GM12878 (cell line): ENCODE data around the gene ABR. TPM values are rescaled to one million over a fixed set of nuclear protein-coding genes. Genes with fewer than 3 reads are reported as not detected.

Experiments used
- ATAC-seq: fragments of 200-7000 bp; cut with Tn5 transposase; 3 replicates; pipeline ENCODE4 v1.9.1; 2020; ENCODE audit warnings: mild to moderate bottlenecking, moderate library complexity
- BruUV-seq: library from RNA; stranded (reverse); fragments of 400-500 nt; replicated peaks from 2 replicates; lab custom pipeline; 2021; lab: Mats Ljungman, UMichigan
- CTCF ChIA-PET: fragments of 300-600 bp; sonication (Branson Sonifier 250); formaldehyde crosslinking; extraction: SDS; loops from one replicate; lab custom pipeline; 2021; ENCODE audit warnings: inconsistent platforms; lab: Yijun Ruan, JAX
- POLR2A ChIA-PET: fragments of 350-600 bp; formaldehyde crosslinking; extraction: SDS; loops from one replicate; lab custom pipeline; 2021; ENCODE audit warnings: inconsistent platforms; lab: Charles Lee
- RAD21 ChIA-PET: fragments of 300-600 bp; sonication (Branson Sonifier 250); formaldehyde crosslinking; loops from one replicate; lab custom pipeline; 2023; ENCODE audit warnings: antibody characterized with exemption; ENCODE audit not compliant: unreplicated experiment; lab: Charles Lee
- SMC1A ChIA-PET: fragments of 300-600 bp; sonication (Branson Sonifier 250); formaldehyde crosslinking; loops from one replicate; lab custom pipeline; 2023; ENCODE audit not compliant: unreplicated experiment, uncharacterized antibody; lab: Charles Lee
- DNase-seq: peaks from one replicate; pipeline ENCODE4 v3.0.0-alpha.2; 2011; ENCODE audit warnings: low read depth, low spot score
- FAIRE-seq: peaks from 3 replicates; lab custom pipeline; 2011; peaks lifted over from hg19 to GRCh38; lab: Jason Lieb, UNC
- H2AFZ ChIP-seq: 2 replicates; pipeline ENCODE4 v1.6.0; 2011; ENCODE audit warnings: low read depth, low read length, control low read depth; ENCODE audit not compliant: control insufficient read depth
- H3K27ac ChIP-seq: 2 replicates; pipeline ENCODE4 v1.5.1; 2011; ENCODE audit warnings: control low read depth; ENCODE audit not compliant: control insufficient read depth, insufficient read depth
- H3K27me3 ChIP-seq, 2 experiments: replicated peaks in 1 of 2; 2 replicates each; pipeline versions ENCODE4 v1.6.0 to v1.6.1; 2011; ENCODE audit warnings: low read length in 1 of 2; ENCODE audit not compliant: control insufficient read depth in 2 of 2, insufficient read depth in 2 of 2
- H3K36me3 ChIP-seq, 2 experiments: 2 replicates each; pipeline ENCODE4 v1.5.1; 2011; ENCODE audit warnings: low read length in 1 of 2; ENCODE audit not compliant: control insufficient read depth in 2 of 2, insufficient read depth in 2 of 2
- H3K4me1 ChIP-seq: 2 replicates; pipeline ENCODE4 v1.6.1; 2011; ENCODE audit warnings: mild to moderate bottlenecking, low read length, moderate library complexity, mixed read lengths; ENCODE audit not compliant: control insufficient read depth, insufficient read depth
- H3K4me2 ChIP-seq: 2 replicates; pipeline ENCODE4 v1.6.0; 2011; ENCODE audit warnings: control low read depth; ENCODE audit not compliant: control insufficient read depth, insufficient read depth
- H3K4me3 ChIP-seq: fragments of 200-600 bp; sonication (generic); 2 replicates; pipeline ENCODE4 v1.5.1; 2016
- H3K79me2 ChIP-seq: 2 replicates; pipeline ENCODE4 v1.6.0; 2011; ENCODE audit warnings: low read length; ENCODE audit not compliant: control insufficient read depth, insufficient read depth
- H3K9ac ChIP-seq: 2 replicates; pipeline ENCODE4 v1.8.0; 2011; ENCODE audit warnings: low read length, control low read depth, mixed read lengths; ENCODE audit not compliant: control insufficient read depth, insufficient read depth
- H3K9me3 ChIP-seq: replicated peaks from 3 replicates; pipeline ENCODE4 v1.5.1; 2011; ENCODE audit warnings: mild to moderate bottlenecking, low read length; ENCODE audit not compliant: control insufficient read depth, insufficient read depth
- H4K20me1 ChIP-seq: 2 replicates; pipeline ENCODE4 v1.6.0; 2011; ENCODE audit not compliant: control insufficient read depth, insufficient read depth
- ASH2L ChIP-seq: fragments of 300-600, 200-600 bp; sonication (generic); IDR thresholded peaks from 2 replicates; pipeline ENCODE4 v1.6.1; 2017; ENCODE audit warnings: low read depth, mild to moderate bottlenecking, borderline replicate concordance
- ATF7 ChIP-seq: fragments of 450-650 bp; IDR thresholded peaks from 2 replicates; pipeline ENCODE4 v1.6.1; 2016; ENCODE audit warnings: low read depth, mild to moderate bottlenecking
- BCL3 ChIP-seq: IDR thresholded peaks from 2 replicates; pipeline ENCODE4 v1.6.1; 2011; ENCODE audit warnings: borderline replicate concordance, low read depth, mild to moderate bottlenecking, moderate library complexity, low read length; ENCODE audit not compliant: insufficient read depth, poor library complexity, severe bottlenecking
- CHD4 ChIP-seq: fragments of 200-600 bp; sonication (generic); IDR thresholded peaks from 2 replicates; pipeline ENCODE4 v1.6.1; 2016; ENCODE audit warnings: mild to moderate bottlenecking
- CREM ChIP-seq: IDR thresholded peaks from 2 replicates; pipeline ENCODE4 v1.6.1; 2014; ENCODE audit warnings: antibody characterized with exemption, low read depth
- DPF2 ChIP-seq: fragments of 450-650 bp; IDR thresholded peaks from 2 replicates; pipeline ENCODE4 v1.6.1; 2017; ENCODE audit warnings: mild to moderate bottlenecking
- HCFC1 ChIP-seq: fragments of 150-350 bp; IDR thresholded peaks from 2 replicates; pipeline ENCODE4 v1.6.1; 2014; ENCODE audit warnings: low read length
- NFYB ChIP-seq: IDR thresholded peaks from 2 replicates; pipeline ENCODE4 v1.6.1; 2011; ENCODE audit warnings: low read depth, mild to moderate bottlenecking, low read length, improper control_type of control experiment, moderate library complexity; ENCODE audit not compliant: insufficient read depth
- NR2C2 ChIP-seq: IDR thresholded peaks from 2 replicates; pipeline ENCODE4 v1.6.1; 2011; ENCODE audit warnings: borderline replicate concordance, low read depth; ENCODE audit not compliant: control insufficient read depth, insufficient read length
- NRF1 ChIP-seq: conservative IDR thresholded peaks from 2 replicates; pipeline ENCODE4 v1.6.1; 2011; ENCODE audit warnings: mild to moderate bottlenecking, low read depth, low read length, improper control_type of control experiment
- PBX3 ChIP-seq: IDR thresholded peaks from 2 replicates; pipeline ENCODE4 v1.6.1; 2011; ENCODE audit warnings: mild to moderate bottlenecking, low read depth, low read length, moderate library complexity; ENCODE audit not compliant: insufficient replicate concordance
- RB1 ChIP-seq: fragments of 450-650 bp; formaldehyde crosslinking; IDR thresholded peaks from 2 replicates; pipeline ENCODE4 v1.6.1; 2017; ENCODE audit warnings: mild to moderate bottlenecking, borderline replicate concordance
- SPI1 ChIP-seq: IDR thresholded peaks from 2 replicates; pipeline ENCODE4 v1.6.1; 2011; ENCODE audit warnings: low read depth, mild to moderate bottlenecking, low read length, moderate library complexity, borderline replicate concordance; ENCODE audit not compliant: insufficient read depth
- STAT1 ChIP-seq: fragments of 450-650 bp; conservative IDR thresholded peaks from 2 replicates; pipeline ENCODE4 v1.6.1; 2014; ENCODE audit warnings: antibody characterized with exemption, mild to moderate bottlenecking
- WRNIP1 ChIP-seq: IDR thresholded peaks from 2 replicates; pipeline ENCODE4 v1.6.1; 2011; ENCODE audit warnings: low read depth, low read length, improper control_type of control experiment, borderline replicate concordance
- ZSCAN29 ChIP-seq: fragments of 450-650 bp; IDR thresholded peaks from 2 replicates; pipeline ENCODE4 v1.6.1; 2017; ENCODE audit warnings: mild to moderate bottlenecking, moderate library complexity
- WGBS: methylation state at CpG from one replicate; pipeline ENCODE4 v1.1.6; 2016; ENCODE audit warnings: low lambda C conversion rate; ENCODE audit not compliant: insufficient replicate concordance, insufficient coverage; ENCODE audit errors: missing lambda C conversion rate; 5-methylcytosine and 5-hydroxymethylcytosine counted together
- in situ Hi-C: fragments of 300-500 bp; cut with MboI; formaldehyde crosslinking; loops from 9 replicates; pipeline ENCODE4 v1.14.3; 2018; ENCODE audit warnings: mixed read lengths
- intact Hi-C: fragments of 100-400 bp; cut with micrococcal nuclease; formaldehyde crosslinking; loops from one replicate; pipeline ENCODE4 v1.14.2; 2022; ENCODE audit not compliant: unreplicated experiment
- polyA plus RNA-seq, 11 experiments: library from polyadenylated mRNA; depleted of rRNA in 4 of 11; unstranded in 6 of 11; stranded (reverse) in 5 of 11; fragments of >200 nt; fragmentation: Nextera tagmentation in 4 of 11; fragmentation: Illumina TruSeq in 1 of 11; extraction: Ambion mirVana in 4 of 11; extraction: Trizol in 1 of 11; gene quantifications; 1 replicate in 1 of 11; 2 replicates in 10 of 11; pipeline versions ENCODE4 v1.2.1 to v1.2.3, GENCODE V29; 2011 to 2016; ENCODE audit warnings: inconsistent platforms in 2 of 11, missing spikeins in 2 of 11, low read depth in 1 of 11
- total RNA-seq, 4 experiments: library from RNA; depleted of rRNA in 3 of 4; stranded (reverse); fragments of >200 nt in 3 of 4; fragmentation: Illumina TruSeq in 1 of 4; extraction: Trizol in 1 of 4; gene quantifications; 2 replicates each; pipeline versions ENCODE4 v1.2.1 to v1.2.3, GENCODE V29; 2013 to 2021

ABR gene
- total and polyA plus RNA-seq, 10 of the 15 experiments (the other 5 are each of a cell fraction or from before 2014, with no cell fraction given): 1.4 to 112 (median 30.0) TPM

GRCh38 chr17:1104222-1104621, 75.6 kb downstream of the ABR start:
- in situ Hi-C loops (no loop called here), intact Hi-C loops (no loop called here)
- DNase-seq (no peak), ATAC-seq (no peak), FAIRE-seq (no peak)
- POLR2A ChIA-PET: no interaction called here
- 92% methylated on average over 8 of the region's 8 CpGs for WGBS
- Histone ChIP-seq H3K4me1 (peaks cover 7% of the 10 kb centered on the region), H3K9ac (no peak overlapping the region), H3K27ac (no peak overlapping the region), H3K4me3 (no peak overlapping the region), H3K9me3 (no peaks in the 10 kb centered on the region), H2AFZ (no peak overlapping the region), H3K4me2 (no peak overlapping the region), H4K20me1 (no peaks in the 10 kb centered on the region), H3K36me3 (peaks cover 3 to 4% of the 10 kb centered on the region in 2 experiments; a peak in 3 of 4 replicates), H3K79me2 (peaks cover 11% of the 10 kb centered on the region), H3K27me3 (no peaks in the 10 kb centered on the region)
- TF ChIP-seq WRNIP1 (no peak), ATF7 (no peak), CHD4 (no peak), RB1 (no peak)
- no TSS peak for BruUV-seq
- RAD21 ChIA-PET: no interaction called here
- SMC1A ChIA-PET: no interaction called here
- CTCF ChIA-PET: interaction anchor here (1.2 kb wide), 1 partner anchor 18 kb away, joined by 4 read pairs; no protein-coding TSS in a partner anchor

GRCh38 chr17:1100382-1100781, 79.4 kb downstream of the ABR start:
- TF ChIP-seq ZSCAN29: no peak
- no peak for TF ChIP-seq BCL3
- TF ChIP-seq ASH2L: no peak
- no peak for TF ChIP-seq NR2C2
- no peak for TF ChIP-seq STAT1
- no peak for TF ChIP-seq DPF2
- no peak for TF ChIP-seq NRF1
- TF ChIP-seq NFYB: no peak
- TF ChIP-seq PBX3: no peak
- no peak for TF ChIP-seq SPI1
- TF ChIP-seq CREM: no peak
- TF ChIP-seq ATF7: no peak
- TF ChIP-seq HCFC1: no peak
- TF ChIP-seq, all 136 proteins: peak for 0
- Histone ChIP-seq H3K4me3 (no peak overlapping the region), H3K4me2 (no peak overlapping the region), H3K79me2 (peaks cover 2% of the 10 kb centered on the region; the same call in 1 of the 2 replicates), H3K36me3 (peaks cover 3 to 6% of the 10 kb centered on the region in 2 experiments; a peak in 3 of 4 replicates), H3K9me3 (no peaks in the 10 kb centered on the region), H3K27ac (no peak overlapping the region), H2AFZ (no peak overlapping the region), H3K27me3 (no peaks in the 10 kb centered on the region), H3K9ac (no peak overlapping the region), H4K20me1 (no peaks in the 10 kb centered on the region), H3K4me1 (no peaks in the 10 kb centered on the region)
- DNase-seq: no peak
- RAD21 ChIA-PET: no interaction called here
- intact Hi-C loops (no loop called here), in situ Hi-C loops (no loop called here)
- WGBS: 99% methylated on average over 11 of the region's 11 CpGs
- SMC1A ChIA-PET: no interaction called here
- CTCF ChIA-PET: no interaction called here
- ATAC-seq: no peak
- FAIRE-seq: no peak
- POLR2A ChIA-PET: no interaction called here
- BruUV-seq: no TSS peak
